Mesenchymal stem cell (in vitro differentiated cells and primary cell): Measurements from ENCODE around the gene SLC24A3.

Experiments used
- DNase-seq: peaks from one replicate; pipeline ENCODE4 v3.0.0-alpha.2; 2013
- H2AFZ ChIP-seq: one replicate; pipeline ENCODE4 v1.6.1; 2013; ENCODE audit warnings: low read depth, mild to moderate bottlenecking, control low read depth, inconsistent platforms, low read length, moderate library complexity
- H2AK5ac ChIP-seq: 2 replicates; pipeline ENCODE4 v1.6.1; 2013; ENCODE audit warnings: low read length, moderate library complexity, mild to moderate bottlenecking, inconsistent platforms; ENCODE audit not compliant: severe bottlenecking
- H2BK120ac ChIP-seq: one replicate; pipeline ENCODE4 v1.6.1; 2013; ENCODE audit warnings: low read depth, mild to moderate bottlenecking, inconsistent platforms, low read length, moderate library complexity
- H2BK12ac ChIP-seq, 2 experiments: one replicate each; pipeline ENCODE4 v1.6.1; 2013; ENCODE audit warnings: inconsistent platforms in 2 of 2, low read length in 2 of 2, mild to moderate bottlenecking in 2 of 2, moderate library complexity in 2 of 2, control low read depth in 1 of 2
- H2BK15ac ChIP-seq: one replicate; pipeline ENCODE4 v1.6.1; 2013; ENCODE audit warnings: mild to moderate bottlenecking, low read depth, inconsistent platforms; ENCODE audit not compliant: poor library complexity, severe bottlenecking
- H2BK5ac ChIP-seq: 2 replicates; pipeline ENCODE4 v1.6.1; 2013; ENCODE audit warnings: low read depth, mild to moderate bottlenecking, low read length, control low read depth, inconsistent platforms; ENCODE audit not compliant: poor library complexity, severe bottlenecking
- H3K14ac ChIP-seq, 2 experiments: one replicate each; pipeline ENCODE4 v1.6.1; 2013; ENCODE audit warnings: inconsistent platforms in 2 of 2, low read length in 2 of 2, control low read depth in 1 of 2, mild to moderate bottlenecking in 1 of 2, moderate library complexity in 1 of 2
- H3K18ac ChIP-seq, 2 experiments: one replicate each; pipeline ENCODE4 v1.6.1; 2013; ENCODE audit warnings: inconsistent platforms in 2 of 2, low read length in 2 of 2, control low read depth in 1 of 2, low read depth in 1 of 2, mild to moderate bottlenecking in 1 of 2
- H3K23ac ChIP-seq, 2 experiments: one replicate each; pipeline ENCODE4 v1.6.1; 2013; ENCODE audit warnings: inconsistent platforms in 2 of 2, low read length in 2 of 2, mild to moderate bottlenecking in 2 of 2, moderate library complexity in 2 of 2, control low read depth in 1 of 2
- H3K27ac ChIP-seq: 2 replicates; pipeline ENCODE4 v1.5.1; 2013; ENCODE audit warnings: mild to moderate bottlenecking, moderate library complexity, low read length, control low read depth, inconsistent platforms; ENCODE audit not compliant: poor library complexity, severe bottlenecking
- H3K27me3 ChIP-seq, 2 experiments: 2 replicates each; pipeline versions ENCODE4 v1.6.1 to v1.7.0; 2013; ENCODE audit warnings: low read length in 2 of 2, mild to moderate bottlenecking in 2 of 2, moderate library complexity in 2 of 2, control low read depth in 1 of 2, inconsistent platforms in 1 of 2; ENCODE audit not compliant: control insufficient read depth in 1 of 2, insufficient read depth in 1 of 2
- H3K36me3 ChIP-seq, 2 experiments: 2 replicates each; pipeline versions ENCODE4 v1.6.1 to v1.7.0; 2013; ENCODE audit warnings: low read length in 2 of 2, control low read depth in 1 of 2, inconsistent platforms in 1 of 2, low read depth in 1 of 2, mild to moderate bottlenecking in 1 of 2; ENCODE audit not compliant: insufficient read depth in 2 of 2, control insufficient read depth in 1 of 2
- H3K4ac ChIP-seq, 2 experiments: one replicate each; pipeline ENCODE4 v1.6.1; 2013; ENCODE audit warnings: inconsistent platforms in 2 of 2, low read length in 2 of 2, mild to moderate bottlenecking in 2 of 2, moderate library complexity in 2 of 2, control low read depth in 1 of 2, low read depth in 1 of 2
- H3K4me1 ChIP-seq: 2 replicates; pipeline ENCODE4 v1.6.1; 2013; ENCODE audit warnings: low read depth, low read length, control low read depth; ENCODE audit not compliant: control insufficient read depth, insufficient read depth
- H3K4me2 ChIP-seq: 2 replicates; pipeline ENCODE4 v1.6.1; 2013; ENCODE audit warnings: low read length, mild to moderate bottlenecking, inconsistent platforms; ENCODE audit not compliant: poor library complexity, severe bottlenecking
- H3K4me3 ChIP-seq, 2 experiments: 2 replicates each; pipeline versions ENCODE4 v1.5.1 to v1.7.0; 2013; ENCODE audit warnings: low read length in 2 of 2, mild to moderate bottlenecking in 2 of 2, control low read depth in 1 of 2, low read depth in 1 of 2; ENCODE audit not compliant: insufficient read depth in 1 of 2
- H3K79me1 ChIP-seq: replicated peaks from 2 replicates; pipeline ENCODE4 v1.6.1; 2013; ENCODE audit warnings: mild to moderate bottlenecking, control low read depth, low read length, inconsistent platforms; ENCODE audit not compliant: poor library complexity, severe bottlenecking
- H3K9ac ChIP-seq: 2 replicates; pipeline ENCODE4 v1.7.0; 2013; ENCODE audit warnings: mild to moderate bottlenecking, low read length, moderate library complexity
- H3K9me3 ChIP-seq: 2 replicates; pipeline ENCODE4 v1.7.0; 2013; ENCODE audit warnings: mild to moderate bottlenecking, low read length; ENCODE audit not compliant: control insufficient read depth
- H4K8ac ChIP-seq: one replicate; pipeline ENCODE4 v1.6.1; 2013; ENCODE audit warnings: inconsistent platforms, mild to moderate bottlenecking, low read length, moderate library complexity
- H4K91ac ChIP-seq: one replicate; pipeline ENCODE4 v1.6.1; 2013; ENCODE audit warnings: mild to moderate bottlenecking, low read length, inconsistent platforms
- WGBS: methylation state at CpG from one replicate; pipeline ENCODE4 v1.1.7; 2013; ENCODE audit warnings: mixed read lengths; 5-methylcytosine and 5-hydroxymethylcytosine counted together

SLC24A3 gene

DNA sequence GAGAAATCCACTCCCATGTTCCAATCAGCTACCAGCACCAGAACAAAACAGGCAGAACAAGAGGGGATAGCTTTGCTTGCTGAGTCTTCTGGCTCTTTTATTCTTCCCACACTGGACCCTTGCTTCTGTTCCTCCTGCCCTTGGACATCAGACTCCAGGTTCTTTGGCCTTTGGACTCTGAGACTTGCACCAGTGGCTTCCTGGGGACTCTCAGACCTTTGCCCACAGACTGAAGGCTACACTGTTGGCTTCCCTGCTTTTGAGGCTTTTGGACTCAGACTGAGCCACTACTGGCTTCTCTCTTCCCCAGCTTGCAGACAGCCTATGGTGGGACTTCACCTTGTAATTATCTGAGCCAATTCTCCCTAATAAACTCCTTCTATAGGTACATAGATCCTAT lies 403.2 kb downstream of the SLC24A3 start:
- no peak overlapping the region for H3K18ac ChIP-seq
- H2BK5ac ChIP-seq, result no peak overlapping the region
- H3K79me1 ChIP-seq, result no peaks in the 10 kb centered on the region
- H3K4me3 ChIP-seq, result no peak overlapping the region
- no peak overlapping the region for H3K9ac ChIP-seq
- DNase-seq, result no peak
- no peak overlapping the region for H2BK15ac ChIP-seq
- no peak overlapping the region for H2AFZ ChIP-seq
- H3K36me3 ChIP-seq, result no peaks in the 10 kb centered on the region
- H3K4me1 ChIP-seq, result no peaks in the 10 kb centered on the region
- no peak overlapping the region for H3K4me2 ChIP-seq
- no peaks in the 10 kb centered on the region for H3K9me3 ChIP-seq
- H4K91ac ChIP-seq, result no peak overlapping the region
- H2BK120ac ChIP-seq, result no peak overlapping the region
- no peak overlapping the region for H3K4ac ChIP-seq
- no peak overlapping the region for H3K27ac ChIP-seq
- H4K8ac ChIP-seq, result no peak overlapping the region
- H2BK12ac ChIP-seq, result no peak overlapping the region
- no peak overlapping the region for H2AK5ac ChIP-seq
- no peak overlapping the region for H3K23ac ChIP-seq
- H3K27me3 ChIP-seq, result peaks cover 14 to 18% of the 10 kb centered on the region in 2 experiments
- no peak overlapping the region for H3K14ac ChIP-seq

- Histone ChIP-seq H4K8ac (no peak overlapping the region), H3K14ac (no peak overlapping the region), H2AK5ac (no peak overlapping the region), H3K36me3 (no peaks in the 10 kb centered on the region), H3K9ac (no peak overlapping the region), H2BK120ac (no peak overlapping the region), H2BK12ac (no peak overlapping the region), H3K4me3 (no peak overlapping the region), H3K4ac (no peak overlapping the region), H3K23ac (no peak overlapping the region), H3K4me2 (no peak overlapping the region), H2AFZ (no peak overlapping the region), H3K27me3 (peaks cover 12 to 14% of the 10 kb centered on the region in 2 experiments), H4K91ac (no peak overlapping the region), H3K18ac (no peak overlapping the region), H3K4me1 (no peaks in the 10 kb centered on the region), H3K9me3 (no peaks in the 10 kb centered on the region), H3K27ac (no peak overlapping the region), H2BK5ac (no peak overlapping the region), H2BK15ac (no peak overlapping the region), H3K79me1 (no peaks in the 10 kb centered on the region)
- WGBS, result 58% methylated on average over 1 of the region's 2 CpGs
- no peak for DNase-seq
Observed at GRCh38 chr20:19616081-19616480, 403.6 kb downstream of the SLC24A3 start.

- Histone ChIP-seq H3K9ac (no peak overlapping the region), H4K91ac (no peak overlapping the region)
- WGBS, result 88% methylated on average over 4 of the region's 4 CpGs
Observed at GRCh38 chr20:19616620-19617019, 404.2 kb downstream of the SLC24A3 start.

DNA sequence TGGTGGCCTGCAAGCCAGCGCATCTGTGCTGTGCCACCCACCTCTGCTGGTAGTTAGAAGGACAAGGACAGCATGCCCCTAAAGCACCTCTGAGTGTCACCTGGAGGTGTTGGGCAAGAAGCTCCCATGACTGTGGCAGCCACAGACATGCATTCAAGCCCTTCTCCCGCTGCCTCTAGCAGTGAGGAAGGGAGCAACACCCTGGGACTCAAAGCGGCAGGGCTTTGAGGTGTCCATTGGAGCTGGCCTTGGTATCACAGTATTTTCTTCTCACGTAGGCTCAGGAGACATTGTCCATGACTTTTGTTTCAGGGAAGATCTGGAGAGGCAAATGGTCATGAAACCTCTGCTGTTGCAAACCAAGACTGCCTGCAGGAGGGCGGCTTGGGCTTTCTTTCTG lies 404.8 kb downstream of the SLC24A3 start:
- Histone ChIP-seq H2BK15ac (no peak overlapping the region), H3K9ac (no peak overlapping the region), H3K4ac (no peak overlapping the region), H3K14ac (no peak overlapping the region), H2BK5ac (no peak overlapping the region), H4K8ac (no peak overlapping the region), H4K91ac (no peak overlapping the region), H2BK120ac (no peak overlapping the region), H3K23ac (no peak overlapping the region), H2AFZ (no peak overlapping the region), H3K9me3 (no peaks in the 10 kb centered on the region), H3K27ac (no peak overlapping the region), H2AK5ac (no peak overlapping the region), H3K79me1 (no peaks in the 10 kb centered on the region), H3K4me2 (no peak overlapping the region), H3K18ac (no peak overlapping the region), H3K27me3 (peaks cover 4 to 19% of the 10 kb centered on the region in 2 experiments), H3K4me3 (no peak overlapping the region), H3K4me1 (no peaks in the 10 kb centered on the region), H3K36me3 (no peaks in the 10 kb centered on the region), H2BK12ac (no peak overlapping the region)
- DNase-seq, result no peak
- WGBS, result 79% methylated on average over 5 of the region's 5 CpGs

More at GRCh38 chr20:19616620-19617019, 404.2 kb downstream of the SLC24A3 start:
- no peak overlapping the region for H3K14ac ChIP-seq
- no peaks in the 10 kb centered on the region for H3K79me1 ChIP-seq
- no peak overlapping the region for H2BK12ac ChIP-seq
- no peak overlapping the region for H3K18ac ChIP-seq
- no peak overlapping the region for H2BK5ac ChIP-seq
- no peaks in the 10 kb centered on the region for H3K9me3 ChIP-seq
- H3K23ac ChIP-seq, result no peak overlapping the region
- no peak overlapping the region for H3K27ac ChIP-seq
- no peak overlapping the region for H2BK15ac ChIP-seq
- H3K4me1 ChIP-seq, result no peaks in the 10 kb centered on the region
- no peak overlapping the region for H3K4me2 ChIP-seq
- peaks cover 9 to 13% of the 10 kb centered on the region in 2 experiments for H3K27me3 ChIP-seq
- no peaks in the 10 kb centered on the region for H3K36me3 ChIP-seq
- DNase-seq, result no peak
- no peak overlapping the region for H2AFZ ChIP-seq
- H2AK5ac ChIP-seq, result no peak overlapping the region
- H3K4ac ChIP-seq, result no peak overlapping the region
- no peak overlapping the region for H3K4me3 ChIP-seq
- no peak overlapping the region for H2BK120ac ChIP-seq
- no peak overlapping the region for H4K8ac ChIP-seq
